Central memory CD4-positive, alpha-beta T cell (primary cell): Measurements from ENCODE around the gene LCNL1.

Source experiments
- DNase-seq: peaks from one replicate; pipeline ENCODE4 v3.0.0; 2022

The LCNL1 gene

GRCh38 chr9:136947028-136947891 lies 35.5 kb upstream of the LCNL1 start:
- no peak for DNase-seq

DNA sequence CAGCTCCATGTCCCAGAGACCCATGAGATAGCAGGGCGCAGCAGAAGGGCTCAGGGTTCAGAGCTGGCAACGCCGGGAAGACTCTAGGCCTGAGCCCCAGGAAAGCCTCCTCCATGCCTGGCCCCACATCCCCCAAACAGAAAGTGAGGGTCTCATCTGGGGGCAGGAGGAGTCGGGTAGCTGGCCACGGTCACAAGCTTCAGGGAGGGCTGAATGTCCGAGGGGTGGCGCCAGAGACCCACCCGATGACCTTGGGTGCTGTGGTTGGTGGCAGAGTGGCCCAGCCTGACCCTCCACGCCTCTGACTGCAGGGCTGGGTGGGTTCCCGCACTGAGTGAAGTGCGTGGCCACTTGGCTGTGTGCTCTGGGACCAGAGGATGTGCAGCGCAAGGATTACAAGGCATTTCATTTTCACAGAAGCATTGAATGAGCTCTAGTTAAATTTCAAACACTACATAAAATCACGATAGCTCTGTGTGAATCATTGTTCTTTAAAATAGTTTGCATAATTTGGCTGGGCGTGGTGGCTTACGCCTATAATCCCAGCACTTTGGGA lies 34.8 kb upstream of the LCNL1 start:
- DNase-seq, result no peak

DNA sequence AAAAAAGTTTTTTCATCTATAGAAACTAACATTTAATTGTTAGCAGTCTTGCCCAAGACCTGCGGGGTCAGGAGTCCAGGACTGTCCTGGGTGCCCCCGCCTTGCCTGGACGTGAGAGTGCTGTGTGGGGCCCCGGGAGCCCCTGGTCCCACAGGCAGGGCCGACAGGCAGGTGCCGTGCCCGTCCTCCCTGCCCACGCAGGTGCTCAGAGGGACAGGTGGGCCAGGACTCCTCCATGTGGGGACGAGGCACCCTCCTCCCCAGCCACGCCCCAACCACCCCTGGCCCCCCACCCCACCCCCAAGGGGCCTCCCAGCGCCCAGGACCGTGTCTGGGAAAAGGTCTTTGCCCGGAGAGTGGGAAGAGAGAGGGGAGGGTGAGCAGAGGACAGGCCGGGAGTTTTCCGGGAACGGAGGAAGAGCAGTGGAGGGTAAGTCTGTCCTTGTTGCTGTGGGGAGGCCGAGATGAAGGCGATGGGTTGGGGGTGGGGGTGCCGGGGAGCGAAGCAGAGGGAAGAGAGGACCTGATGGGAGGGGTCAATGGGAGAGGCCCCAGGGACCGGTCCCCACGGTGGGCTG lies 33.5 kb upstream of the LCNL1 start:
- DNase-seq, result no peak

DNA sequence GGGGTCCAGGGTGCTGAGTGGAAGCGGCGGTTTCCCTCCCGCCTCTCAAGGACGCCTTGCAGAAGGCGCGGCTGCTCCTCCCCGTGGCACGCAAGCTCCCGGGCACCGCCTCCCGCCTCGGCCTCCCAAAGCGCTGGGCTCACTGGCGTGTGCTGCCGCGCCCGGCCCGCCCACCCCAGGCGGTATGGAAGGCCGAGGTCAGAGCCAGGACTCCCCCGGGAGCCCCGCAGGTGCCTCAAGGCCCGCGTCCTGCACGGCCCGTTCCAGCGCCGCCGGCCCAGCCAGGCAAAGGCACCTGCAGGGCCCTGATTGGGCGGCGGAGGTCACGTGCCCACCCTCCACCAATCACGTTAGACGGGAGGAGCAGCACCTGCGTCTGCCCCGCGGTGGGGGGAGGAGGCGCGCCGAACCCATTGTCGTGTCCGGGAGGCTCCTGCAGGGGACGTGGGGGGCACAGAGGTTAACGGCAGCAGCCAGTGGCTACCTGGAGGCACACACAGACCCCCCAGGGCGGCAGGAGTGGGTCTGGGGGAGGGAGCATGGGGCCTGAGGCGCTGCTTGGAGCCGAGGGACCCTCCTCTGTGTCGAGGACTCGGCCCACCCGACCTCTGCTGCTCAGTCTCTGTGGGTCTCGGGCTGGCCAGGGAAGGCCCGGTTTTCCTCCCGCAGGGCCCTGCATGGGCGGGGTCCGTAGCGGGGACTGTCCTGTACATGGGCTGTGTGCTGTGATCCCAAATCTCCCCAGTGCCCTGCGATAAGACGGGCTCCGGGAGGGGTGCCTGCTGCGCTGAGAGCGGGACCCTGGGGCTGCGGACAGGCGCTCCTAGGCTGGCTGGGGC lies 32.8 kb upstream of the LCNL1 start:
- DNase-seq, result peak; percentile 93

DNA sequence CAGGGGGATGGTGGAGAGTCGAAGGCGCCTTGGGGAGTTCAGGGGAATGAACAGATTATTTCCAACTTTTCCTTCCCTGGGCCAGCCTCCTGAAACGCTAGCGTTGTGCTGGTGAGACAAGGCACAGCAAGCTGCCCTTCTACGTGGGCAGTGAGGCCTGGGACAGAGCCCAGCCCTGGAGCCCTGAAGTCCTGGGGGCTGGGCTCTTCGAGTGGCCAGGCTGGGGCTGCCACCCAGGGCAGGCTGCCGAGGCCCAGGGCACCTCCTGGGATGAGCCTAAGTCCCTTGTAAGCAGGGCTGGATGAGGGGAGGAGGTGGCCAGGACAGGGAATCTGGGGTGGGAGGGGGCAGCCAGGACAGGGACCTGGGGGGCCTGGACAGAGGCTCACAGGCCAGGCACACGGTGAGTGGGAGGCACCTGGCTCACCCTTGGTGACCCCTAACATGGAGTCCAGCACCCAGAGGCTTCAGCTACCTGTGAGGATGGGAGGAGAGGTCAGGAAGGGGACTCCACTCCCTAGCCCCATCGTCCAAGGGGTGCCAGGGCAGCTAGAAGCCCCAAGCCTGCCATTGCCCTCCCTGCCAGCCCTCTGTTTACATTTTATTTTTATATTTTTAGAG lies 32.0 kb upstream of the LCNL1 start:
- DNase-seq, result no peak

DNA sequence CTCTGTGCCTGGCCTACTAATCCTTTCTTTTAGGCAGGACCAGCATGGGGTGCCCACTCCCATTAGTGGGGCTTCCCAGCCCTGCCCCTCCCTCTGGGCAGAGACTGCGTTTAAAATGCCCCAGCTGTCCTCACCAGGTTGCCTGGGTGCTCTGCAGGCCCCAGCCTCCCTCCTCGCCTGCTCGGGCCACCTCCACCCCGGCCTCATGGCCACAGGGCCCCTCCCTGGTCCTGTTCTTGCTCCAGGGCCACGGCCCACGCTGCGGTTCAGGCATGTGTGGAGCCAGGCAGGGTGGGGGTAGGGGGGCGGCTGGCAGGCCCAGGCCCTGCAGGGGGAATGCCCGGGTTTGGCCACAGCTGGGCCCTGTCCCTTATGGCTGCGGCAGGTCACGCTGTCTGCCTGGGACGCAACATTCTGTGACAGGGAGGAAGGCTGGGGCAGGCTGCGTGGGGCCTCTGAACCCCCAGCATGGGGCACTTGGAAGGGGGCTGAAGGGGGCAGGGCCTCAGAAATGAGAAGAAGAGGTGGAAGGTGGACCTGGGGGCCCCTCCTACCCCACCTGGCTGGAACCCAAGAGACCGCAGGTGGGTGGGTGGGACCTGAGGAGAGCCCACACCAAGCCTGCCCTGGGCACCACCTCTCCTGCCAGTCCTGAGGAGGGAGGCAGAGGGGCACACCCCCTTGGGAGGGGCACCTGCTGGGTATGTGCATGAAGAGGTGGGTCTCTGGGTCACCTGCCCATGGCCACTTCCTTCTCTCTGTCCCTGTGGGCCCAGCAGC lies 31.1 kb upstream of the LCNL1 start, which contains the start of gene LCN12:
TSS of gene LCN12 (plus strand) at position 733 of the 780 bp plus-strand sequence. CDS start 55 bp downstream, outside the sequence.
- DNase-seq, result no peak

DNA sequence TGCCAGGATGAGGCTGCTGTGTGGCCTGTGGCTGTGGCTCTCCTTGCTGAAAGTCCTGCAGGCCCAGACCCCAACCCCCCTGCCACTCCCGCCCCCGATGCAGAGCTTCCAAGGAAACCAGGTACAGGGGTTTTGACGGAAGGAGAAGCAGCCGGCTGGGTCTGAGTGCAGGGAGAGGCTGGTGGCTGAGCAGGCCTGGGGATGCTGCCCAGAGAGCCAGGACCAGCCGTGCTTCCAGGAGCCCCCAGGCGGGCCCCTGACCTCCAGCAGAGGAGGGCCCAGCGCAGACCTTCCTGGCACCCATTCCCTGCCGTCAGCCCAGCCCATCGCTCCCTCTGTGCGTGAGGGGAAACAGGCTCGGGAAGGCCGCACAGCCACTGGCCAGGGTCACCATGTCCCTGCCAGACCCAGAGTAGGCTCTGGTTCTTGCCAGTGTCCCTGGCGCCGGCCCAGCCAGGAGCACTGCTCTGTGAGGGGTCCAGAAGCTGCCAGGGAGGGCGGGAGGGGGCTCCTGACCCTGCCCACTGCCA lies 30.4 kb upstream of the LCNL1 start:
- DNase-seq, result no peak

GRCh38 chr9:136952876-136953770 lies 29.7 kb upstream of the LCNL1 start:
- no peak for DNase-seq

- DNase-seq, result no peak
Measured at GRCh38 chr9:136953771-136954269, 29.0 kb upstream of the LCNL1 start.

GRCh38 chr9:136954270-136955083 lies 28.3 kb upstream of the LCNL1 start:
- no peak for DNase-seq

- DNase-seq, result no peak
Measured at GRCh38 chr9:136955202-136955942, 27.4 kb upstream of the LCNL1 start.

GRCh38 chr9:136955943-136956335 lies 26.9 kb upstream of the LCNL1 start:
- no peak for DNase-seq

DNA sequence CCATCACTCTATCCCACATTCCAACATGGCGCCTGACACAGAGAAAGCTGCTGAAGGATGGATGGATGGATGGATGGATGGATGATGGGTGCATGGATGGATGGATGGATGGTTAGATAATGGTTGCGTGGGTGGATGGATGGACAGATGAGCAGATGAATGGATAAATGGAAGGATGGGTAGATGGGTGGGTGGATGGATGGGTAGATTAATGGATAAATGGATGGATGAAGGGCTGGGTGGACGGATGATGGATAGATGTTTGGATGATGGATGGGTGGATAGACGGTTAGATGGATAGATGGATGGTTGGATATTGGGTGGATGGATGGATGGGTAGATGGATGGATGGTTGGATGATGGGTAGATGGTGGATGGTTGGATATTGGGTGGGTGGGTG lies 26.2 kb upstream of the LCNL1 start:
- DNase-seq, result no peak

- no peak for DNase-seq
Measured at GRCh38 chr9:136957461-136957860, 25.3 kb upstream of the LCNL1 start.

DNA sequence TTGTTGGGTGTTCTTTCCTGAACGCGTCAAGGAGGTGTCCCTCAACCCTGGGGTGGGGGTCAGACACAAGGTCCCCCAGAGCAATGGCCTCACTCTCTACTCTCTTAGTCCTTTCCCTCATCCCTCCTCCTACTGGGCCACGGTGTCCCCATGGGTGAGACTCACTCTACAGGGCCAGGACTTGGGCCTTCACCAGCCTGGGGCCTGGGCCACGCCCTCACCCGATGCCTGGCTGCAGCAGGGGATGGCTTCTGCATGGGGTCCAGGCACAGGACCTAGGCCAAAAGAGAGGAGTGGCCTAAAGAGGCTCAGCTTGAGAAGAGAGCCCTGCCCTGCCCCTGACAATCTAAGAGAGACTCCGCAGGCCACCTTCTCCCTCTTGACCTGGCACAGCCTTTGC lies 24.9 kb upstream of the LCNL1 start:
- no peak for DNase-seq

GRCh38 chr9:136958473-136958872 lies 24.3 kb upstream of the LCNL1 start:
- no peak for DNase-seq

DNA sequence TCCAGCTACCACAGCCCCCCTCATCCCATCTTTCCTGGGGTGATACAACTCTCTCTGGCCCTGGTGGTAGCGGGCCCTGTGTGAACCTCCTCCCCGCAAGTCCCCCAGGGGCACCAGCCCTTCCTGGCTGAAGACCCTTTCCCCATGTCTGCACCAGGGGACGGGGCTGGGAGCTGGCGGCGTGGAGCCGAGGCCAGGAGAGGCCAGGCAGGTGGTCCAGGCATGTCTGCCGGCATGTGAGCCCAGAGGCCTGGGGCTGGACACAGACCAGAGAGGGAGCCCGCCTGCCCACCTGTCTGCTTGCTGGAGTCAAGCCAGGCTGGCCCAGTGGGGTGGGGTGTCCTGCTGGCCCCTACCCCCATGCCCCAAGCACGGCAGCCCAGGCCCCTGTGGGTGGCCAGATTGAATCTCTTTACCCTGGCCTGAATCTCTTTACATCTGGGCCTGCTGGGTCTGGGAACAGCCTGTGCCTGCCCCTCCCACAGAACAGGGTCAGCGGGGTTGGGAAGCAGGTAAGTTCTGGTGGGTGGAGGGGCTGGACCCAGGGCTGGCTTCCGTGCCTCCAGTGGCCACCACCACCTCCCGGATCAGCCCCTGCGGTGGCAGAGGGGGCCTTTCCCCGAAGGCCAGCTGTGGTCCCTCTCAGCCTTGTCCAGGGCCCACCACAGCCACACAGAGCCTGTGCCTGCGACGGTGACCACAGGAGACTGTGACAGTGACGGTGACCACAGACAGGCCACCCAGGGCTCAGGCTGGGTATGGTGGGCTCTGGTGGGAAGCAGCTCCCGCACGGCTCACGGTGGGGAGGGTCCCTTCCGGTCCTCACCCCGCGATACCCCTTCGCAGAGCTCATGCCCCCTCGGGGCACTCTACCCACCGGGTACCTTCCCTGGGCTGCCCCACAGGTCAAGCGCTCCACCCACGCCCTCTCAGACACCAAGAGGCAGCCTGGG lies 23.6 kb upstream of the LCNL1 start:
- DNase-seq, result no peak
